BE2C (cell line): Measurements from ENCODE around the gene PPP1R3F.

ENCODE experiments used
- DNase-seq: peaks from one replicate; pipeline ENCODE4 v3.0.0-alpha.2; 2020
- H3K27me3 ChIP-seq: fragments of 250-450 bp; sonication (Bioruptor Pico); 2 replicates; pipeline ENCODE4 v1.5.1; 2020; ENCODE audit warnings: mild to moderate bottlenecking
- H3K36me3 ChIP-seq: fragments of 250-450 bp; sonication (Bioruptor Pico); 2 replicates; pipeline ENCODE4 v1.5.1; 2020; ENCODE audit warnings: mild to moderate bottlenecking
- H3K4me1 ChIP-seq: fragments of 250-450 bp; sonication (Bioruptor Pico); 2 replicates; pipeline ENCODE4 v1.5.1; 2020
- H3K4me3 ChIP-seq: 2 replicates; pipeline ENCODE4 v1.5.1; 2011; ENCODE audit warnings: low read depth, low read length
- H3K9me3 ChIP-seq: fragments of 250-450 bp; sonication (Bioruptor Pico); 2 replicates; pipeline ENCODE4 v1.5.1; 2020
- CTCF ChIP-seq: IDR thresholded peaks from 2 replicates; pipeline ENCODE4 v1.5.1; 2012; ENCODE audit warnings: mild to moderate bottlenecking, low read depth, low read length

The PPP1R3F gene

DNA sequence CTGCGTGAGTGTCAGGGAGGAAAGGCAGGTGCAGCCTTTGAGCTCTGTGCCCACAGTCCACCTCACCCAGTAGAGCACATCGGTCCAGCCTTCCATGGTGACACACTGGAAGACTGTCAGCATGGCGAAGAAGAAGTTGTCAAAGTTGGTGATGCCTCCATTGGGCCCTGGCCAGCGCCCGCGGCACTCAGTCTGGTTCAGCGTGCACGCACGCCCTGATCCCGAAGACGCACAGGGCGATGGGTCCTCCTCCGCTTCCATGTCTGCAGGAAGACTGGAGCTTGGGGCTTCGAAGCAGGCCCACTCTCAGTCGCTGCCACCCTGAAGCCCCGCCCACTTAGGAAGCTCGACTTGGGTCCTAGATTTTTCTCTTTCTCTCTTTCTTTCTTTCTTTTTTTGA, 41.4 kb upstream of the PPP1R3F start:
- Histone ChIP-seq H3K27me3 (no peaks in the 10 kb centered on the region), H3K4me1 (no peaks in the 10 kb centered on the region), H3K36me3 (no peaks in the 10 kb centered on the region), H3K9me3 (no peaks in the 10 kb centered on the region), H3K4me3 (no peak overlapping the region)
- TF ChIP-seq CTCF: no peak
- DNase-seq: no peak

- TF ChIP-seq CTCF: no peak
- Histone ChIP-seq H3K9me3 (no peaks in the 10 kb centered on the region), H3K27me3 (no peaks in the 10 kb centered on the region), H3K36me3 (no peaks in the 10 kb centered on the region), H3K4me3 (no peak overlapping the region), H3K4me1 (no peaks in the 10 kb centered on the region)
- no peak for DNase-seq
These were observed 38.9 kb upstream of the PPP1R3F start for GRCh38 chrX:49230500-49231232.

GRCh38 chrX:49231333-49232000, 38.1 kb upstream of the PPP1R3F start:
- no peaks in the 10 kb centered on the region for H3K9me3 ChIP-seq
- TF ChIP-seq CTCF: no peak

DNA sequence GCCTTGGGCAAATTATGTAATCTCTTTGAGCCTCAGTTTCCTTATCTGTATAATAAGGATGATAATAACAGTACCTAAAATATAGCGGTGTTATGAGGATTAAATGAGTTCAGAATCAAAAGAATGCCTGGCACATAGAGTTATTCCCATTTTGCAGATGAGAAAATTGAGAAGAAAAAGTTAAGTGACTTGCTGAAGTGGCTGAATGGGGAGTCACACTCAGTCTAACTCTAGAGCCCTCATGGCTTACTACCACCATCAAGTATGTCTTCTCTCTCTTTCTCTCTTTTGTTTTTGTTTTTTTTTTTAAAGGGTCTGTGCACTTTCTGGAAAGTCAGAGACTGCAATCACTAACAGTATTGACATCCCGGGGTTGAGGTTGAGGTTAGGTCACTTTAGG, 37.1 kb upstream of the PPP1R3F start:
- no peak for TF ChIP-seq CTCF
- H3K4me1 ChIP-seq: no peaks in the 10 kb centered on the region
- DNase-seq: no peak
- H3K4me3 ChIP-seq: no peak overlapping the region
- no peaks in the 10 kb centered on the region for H3K36me3 ChIP-seq
- no peaks in the 10 kb centered on the region for H3K27me3 ChIP-seq
- H3K9me3 ChIP-seq: no peaks in the 10 kb centered on the region

More at GRCh38 chrX:49231333-49232000, 38.1 kb upstream of the PPP1R3F start:
- Histone ChIP-seq H3K27me3 (no peaks in the 10 kb centered on the region), H3K4me3 (no peak overlapping the region), H3K36me3 (no peaks in the 10 kb centered on the region), H3K4me1 (no peaks in the 10 kb centered on the region)
- DNase-seq: no peak

DNA sequence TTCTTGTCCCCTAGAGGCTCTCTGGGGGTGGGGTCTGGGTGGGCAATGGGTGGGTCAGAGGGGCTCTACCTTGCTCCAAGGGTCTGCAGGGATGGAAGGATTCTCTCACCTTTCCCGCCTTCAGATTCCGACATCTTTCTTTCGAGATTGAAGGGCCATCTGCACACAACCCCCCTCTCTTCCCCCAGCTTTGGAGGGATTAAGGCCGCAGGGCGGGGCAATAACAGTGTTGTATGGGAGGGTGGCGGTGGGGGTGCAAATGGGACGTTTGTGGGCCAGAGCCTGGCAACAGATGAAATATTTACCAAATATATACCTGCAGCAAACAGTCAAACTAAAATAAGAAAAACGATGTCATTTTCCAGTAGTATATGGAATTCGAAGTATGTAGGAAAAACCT, 36.4 kb upstream of the PPP1R3F start, which contains the start of gene CACNA1F:
Gene CACNA1F, minus strand, starts transcription at position 165 of the 400 bp plus-strand sequence. Its CDS starts 31 bp downstream, at position 134.
- Histone ChIP-seq H3K4me1 (no peaks in the 10 kb centered on the region), H3K4me3 (no peak within 1 kb of the TSS), H3K36me3 (no peaks in the 10 kb centered on the region), H3K9me3 (no peaks in the 10 kb centered on the region), H3K27me3 (no peaks in the 10 kb centered on the region)
- DNase-seq: no peak
- no peak for TF ChIP-seq CTCF
